SH-SY5Y (cell line): ENCODE measurements around the gene TAF4.

Experiments
- GATA2 ChIP-seq: IDR thresholded peaks from 2 replicates; pipeline ENCODE4 v1.6.1; 2011; ENCODE audit warnings: mild to moderate bottlenecking, low read depth, low read length
- GATA3 ChIP-seq: IDR thresholded peaks from 2 replicates; pipeline ENCODE4 v1.6.1; 2011; ENCODE audit warnings: low read depth, mild to moderate bottlenecking, low read length, moderate library complexity

The TAF4 gene

DNA sequence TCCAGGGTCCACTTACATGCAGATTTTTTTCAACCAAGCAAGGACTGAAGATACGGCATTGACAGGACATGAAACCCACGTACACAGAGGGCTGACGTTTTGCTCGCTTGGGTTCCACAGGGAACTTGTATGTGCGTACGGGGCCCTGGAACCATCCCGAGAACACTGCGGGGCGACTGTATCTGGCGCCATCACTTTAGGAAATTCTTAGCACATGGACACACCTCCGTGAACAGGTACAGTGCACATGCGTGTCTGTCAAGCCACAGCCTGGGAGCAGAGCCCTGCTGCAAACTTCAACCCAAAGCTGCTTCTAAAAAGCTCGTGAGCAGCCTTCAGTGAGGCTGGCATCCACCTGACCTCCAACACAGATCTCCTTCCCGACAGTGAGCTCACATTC is 37.3 kb downstream of the TAF4 start:
- TF ChIP-seq GATA2 (no peak), GATA3 (no peak)

DNA sequence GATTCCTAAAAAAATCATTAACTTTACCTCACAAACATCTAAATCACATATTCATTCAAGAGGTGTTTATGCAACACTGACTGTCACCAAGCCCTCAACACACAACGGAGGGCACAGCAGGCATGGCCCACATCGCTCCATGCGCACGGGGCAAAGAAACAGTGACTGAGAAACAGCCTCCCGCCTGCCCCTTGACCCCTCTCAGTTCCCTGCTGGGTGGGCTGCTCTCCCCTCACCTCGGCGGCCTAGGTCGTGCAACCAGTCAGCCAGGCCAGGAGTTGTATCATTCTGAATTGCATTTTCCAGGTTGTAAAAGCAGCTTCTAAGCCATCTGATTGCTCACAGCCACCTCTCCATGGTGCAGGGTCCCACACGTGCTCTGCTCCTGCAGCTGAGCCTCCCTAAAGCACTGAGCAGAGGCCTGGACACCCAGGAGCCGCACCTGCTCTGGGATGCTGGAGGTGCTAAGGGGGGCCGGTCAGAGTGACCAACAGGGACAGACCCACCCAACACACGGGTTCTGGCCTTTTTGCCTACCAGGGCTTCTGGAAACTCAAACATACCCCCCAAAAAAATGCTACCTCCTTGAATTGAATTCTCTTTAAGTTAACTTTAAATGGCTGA is 37.9 kb downstream of the TAF4 start:
- TF ChIP-seq GATA2 (no peak), GATA3 (no peak)

GRCh38 chr20:62027116-62027515 is 38.6 kb downstream of the TAF4 start:
- no peak for TF ChIP-seq GATA2
- no peak for TF ChIP-seq GATA3

DNA sequence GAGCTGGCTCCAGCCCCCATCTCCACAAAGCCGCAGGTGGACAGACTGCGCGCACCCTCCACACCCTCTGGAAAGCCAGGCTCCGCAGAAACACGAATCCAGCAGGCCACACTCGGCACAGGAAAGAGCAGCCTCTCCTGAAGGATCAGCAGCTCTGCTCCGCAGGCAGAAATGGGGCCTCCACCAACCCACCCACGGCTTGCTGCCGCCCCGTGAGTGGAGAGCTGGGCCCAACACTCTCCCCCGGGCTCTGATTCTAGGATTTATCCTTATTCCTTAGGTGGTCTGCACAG is 39.2 kb downstream of the TAF4 start:
- TF ChIP-seq GATA3 (no peak), GATA2 (no peak)

DNA sequence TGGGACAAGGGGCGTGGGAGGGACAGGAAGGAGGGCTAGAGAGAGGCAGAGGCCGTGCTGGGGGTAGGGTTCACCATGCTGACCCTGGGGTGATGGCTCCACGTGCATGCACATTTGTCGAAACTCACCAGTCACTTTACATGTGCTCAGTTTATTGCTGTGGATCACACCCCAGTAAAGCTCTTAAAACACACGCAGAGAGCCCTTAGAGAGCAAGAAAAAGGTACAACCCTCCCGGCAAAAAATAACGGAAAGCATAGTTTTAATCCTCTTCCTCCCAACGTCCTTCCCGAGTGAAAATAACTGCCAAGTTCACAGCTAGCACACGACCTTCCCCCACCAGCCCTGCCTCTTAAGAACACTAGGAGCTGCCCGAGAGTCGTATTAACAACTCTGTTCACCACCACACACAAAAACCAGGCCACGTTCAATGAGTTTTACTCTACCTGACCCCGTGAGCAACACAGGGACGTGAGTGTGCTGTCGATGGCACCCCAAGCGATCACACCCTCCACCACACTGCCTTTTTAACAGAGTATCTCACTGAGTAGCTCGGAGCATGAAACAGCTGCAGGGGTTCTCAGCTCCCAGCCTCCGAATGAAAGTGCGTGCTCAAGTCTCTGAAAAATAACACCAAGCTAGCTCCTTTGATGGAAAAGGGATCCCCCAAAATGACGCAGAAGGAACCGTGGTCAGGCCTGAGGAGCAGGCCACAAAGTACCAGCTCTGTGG is 39.7 kb downstream of the TAF4 start:
- no peak for TF ChIP-seq GATA3
- TF ChIP-seq GATA2: no peak

GRCh38 chr20:62025394-62025793 is 40.3 kb downstream of the TAF4 start:
- TF ChIP-seq GATA3 (no peak), GATA2 (no peak)

DNA sequence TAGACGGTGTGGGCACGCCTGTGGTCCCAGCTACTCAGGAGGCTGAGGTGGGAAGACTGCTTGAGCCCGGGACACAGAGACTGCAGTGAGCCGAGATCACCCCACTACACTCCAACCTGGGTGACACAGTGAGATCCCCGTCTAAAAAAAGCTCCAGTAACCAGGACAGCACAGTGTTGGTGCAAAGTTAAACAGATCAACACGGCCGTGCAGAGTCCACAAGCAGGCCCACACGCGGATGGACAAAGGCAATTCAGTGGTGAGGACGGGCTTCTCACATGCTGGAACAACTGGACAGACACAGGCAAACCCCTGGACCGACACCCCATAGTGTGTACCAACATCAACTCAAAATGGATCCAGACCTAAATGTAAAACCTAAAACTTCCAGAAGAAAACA is 41.7 kb downstream of the TAF4 start:
- no peak for TF ChIP-seq GATA2
- TF ChIP-seq GATA3: no peak

DNA sequence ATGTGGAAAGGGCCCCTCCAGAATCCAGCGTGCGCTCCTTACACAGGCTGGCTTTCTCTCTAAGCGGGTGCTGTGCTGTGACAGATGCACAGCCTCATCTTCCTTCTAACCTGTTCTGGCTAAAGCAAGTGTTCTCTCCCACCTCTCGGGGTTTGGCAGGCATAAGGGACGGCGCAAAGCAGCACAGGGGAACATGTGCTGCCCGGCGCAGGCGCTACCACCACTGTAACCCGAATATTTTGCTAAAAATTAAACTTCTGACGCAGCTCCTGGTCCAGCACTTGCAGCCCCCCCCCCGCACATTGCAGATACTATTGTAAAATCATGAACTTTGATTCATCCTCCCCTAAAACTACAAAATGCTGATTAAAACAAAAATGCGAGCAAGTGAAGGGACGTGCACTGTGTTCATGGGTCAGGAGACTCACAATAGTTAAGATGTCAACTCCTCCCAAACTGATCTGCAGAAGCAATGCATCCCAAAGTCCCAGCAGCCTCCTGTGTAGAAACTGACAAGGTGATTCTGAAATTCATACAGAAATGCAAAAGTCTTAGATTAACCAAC is 43.0 kb downstream of the TAF4 start:
- TF ChIP-seq GATA2 (no peak), GATA3 (no peak)

- no peak for TF ChIP-seq GATA3
- TF ChIP-seq GATA2: no peak
These were observed 43.8 kb downstream of the TAF4 start for GRCh38 chr20:62021793-62022385.

- no peak for TF ChIP-seq GATA3
- TF ChIP-seq GATA2: no peak
These were observed 44.6 kb downstream of the TAF4 start for GRCh38 chr20:62020935-62021701.

DNA sequence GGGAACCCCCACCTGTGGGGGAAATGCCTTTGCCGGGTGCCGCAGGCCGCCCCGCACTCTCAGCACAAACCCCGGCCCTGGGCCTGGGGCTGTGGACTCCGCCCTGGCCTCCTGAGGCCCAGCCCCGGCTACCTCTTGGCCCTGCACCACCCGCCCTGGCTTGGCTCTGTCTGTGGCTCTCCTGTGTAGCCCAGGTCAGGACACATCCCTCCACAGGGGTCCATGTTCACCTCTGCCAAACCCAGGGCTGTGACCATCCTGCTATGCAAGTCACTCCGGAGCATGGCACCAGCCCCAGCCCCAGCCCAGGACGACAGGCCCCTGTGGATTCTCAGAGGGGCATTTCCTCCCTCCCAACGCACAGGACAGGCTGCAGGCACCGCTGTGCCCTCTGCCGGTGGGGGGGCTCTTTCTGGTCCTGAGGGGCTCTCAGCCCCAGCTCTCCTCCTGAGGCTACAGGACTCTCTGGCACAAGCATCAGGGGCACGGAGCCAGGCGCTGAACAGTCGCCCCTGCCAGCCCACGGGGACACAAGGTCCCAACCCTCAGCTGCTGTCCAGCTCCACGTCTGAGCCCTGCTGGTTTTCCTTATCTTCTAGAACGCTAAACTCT is 45.7 kb downstream of the TAF4 start:
- TF ChIP-seq GATA3 (no peak), GATA2 (no peak)

DNA sequence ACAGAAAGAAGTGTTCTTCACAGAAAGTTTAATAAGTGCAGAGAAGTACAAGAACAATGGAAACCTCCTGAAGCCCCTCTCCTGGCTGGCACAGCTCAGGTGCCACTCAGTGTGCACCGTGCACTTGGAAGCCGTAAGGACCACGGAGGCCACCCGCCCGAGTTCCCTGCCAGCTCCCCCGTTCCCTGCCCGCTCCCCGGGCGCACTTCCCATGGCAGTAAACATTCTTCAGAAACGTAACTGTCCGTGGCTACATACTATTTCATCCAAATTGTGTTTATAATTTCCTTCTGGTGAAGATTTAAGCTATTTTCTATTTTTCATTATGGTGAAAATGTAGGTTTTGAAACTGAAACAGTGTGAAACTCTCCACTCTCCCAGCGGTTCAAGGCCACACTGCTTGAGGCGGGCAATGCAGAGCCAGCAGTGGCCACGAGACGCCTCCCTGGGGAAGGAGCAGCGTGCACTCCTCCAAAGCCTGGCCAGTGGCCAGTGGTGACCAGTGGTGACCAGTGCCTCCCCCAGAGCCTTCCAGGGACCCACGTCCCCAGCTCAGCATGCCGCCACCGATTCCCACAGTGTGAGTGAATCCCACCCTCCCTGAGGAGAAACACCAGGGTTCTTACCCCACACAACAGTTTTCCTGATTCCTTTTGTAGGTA is 46.4 kb downstream of the TAF4 start:
- TF ChIP-seq GATA3 (no peak), GATA2 (no peak)

DNA sequence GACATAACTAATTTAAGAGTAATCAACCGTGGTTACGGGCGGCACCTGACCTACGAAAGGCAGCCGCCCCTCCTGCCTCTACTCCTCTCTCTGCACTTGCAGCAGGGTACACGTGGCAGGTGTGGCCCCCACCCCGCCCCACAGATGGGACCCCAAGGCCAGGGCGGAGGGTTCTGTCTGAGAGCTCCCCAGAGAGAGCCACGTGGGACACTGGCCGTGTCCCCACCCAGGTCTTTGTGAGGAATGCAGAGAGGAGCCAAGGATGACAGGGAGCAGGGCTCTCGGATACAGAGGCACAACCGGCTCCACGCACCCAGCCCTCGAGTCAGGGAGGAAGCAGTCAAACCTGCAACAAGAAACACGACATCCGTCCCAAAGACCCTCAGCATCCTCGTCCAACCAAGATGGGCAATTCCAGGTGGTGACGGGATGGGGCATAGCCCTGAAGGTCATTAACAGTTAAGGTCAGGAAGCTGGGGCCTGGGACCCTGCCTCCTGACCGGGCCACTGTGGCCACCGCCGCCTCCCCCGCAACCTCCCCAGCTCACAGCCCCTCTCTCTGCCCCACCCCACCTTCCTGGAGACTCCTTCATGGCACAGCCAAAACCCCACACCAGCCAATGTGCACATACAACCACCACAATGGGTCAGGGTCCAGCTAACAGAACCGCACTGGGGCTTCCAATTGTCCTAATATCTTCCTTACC is 47.1 kb downstream of the TAF4 start:
- TF ChIP-seq GATA3 (no peak), GATA2 (no peak)
